ENCODE results near the gene ZFR2.

GRCh38 chr19:3778104-3778867 is 90.6 kb downstream of the ZFR2 start:
- TF ChIP-seq POLR2A (IDR thresholded peaks at IDR 0.05; ENCODE audit: extremely low read depth, insufficient read length) (no peak), CTCF (IDR thresholded peaks at IDR 0.05; ENCODE audit: low read depth, low read length) (no peak), MAX (IDR thresholded peaks at IDR 0.05; ENCODE audit: low read depth, low read length) (no peak)

All from NB4 (cell line).